AG09309 (cell line): ENCODE results near the gene AQP1.

Source experiments
- DNase-seq: peaks from one replicate; pipeline ENCODE4 v3.0.0-alpha.2; 2010; ENCODE audit warnings: low read depth
- H3K4me3 ChIP-seq: 2 replicates; pipeline ENCODE4 v1.5.1; 2011; ENCODE audit warnings: mild to moderate bottlenecking, low read depth, low read length, moderate library complexity; ENCODE audit not compliant: control insufficient read depth
- TF ChIP-seq, protein P1 (sequence below): IDR thresholded peaks from 2 replicates; pipeline ENCODE4 v1.5.1; 2011; ENCODE audit warnings: mild to moderate bottlenecking, low read depth, low read length, inconsistent platforms; ENCODE audit not compliant: insufficient read depth, control insufficient read depth; ENCODE audit errors: missing control alignments

AQP1 gene

GRCh38 chr7:30893357-30893756, 18.3 kb upstream of the AQP1 start:
- H3K4me3 ChIP-seq, result no peak overlapping the region
- DNase-seq, result no peak
- TF ChIP-seq, protein P1, sequence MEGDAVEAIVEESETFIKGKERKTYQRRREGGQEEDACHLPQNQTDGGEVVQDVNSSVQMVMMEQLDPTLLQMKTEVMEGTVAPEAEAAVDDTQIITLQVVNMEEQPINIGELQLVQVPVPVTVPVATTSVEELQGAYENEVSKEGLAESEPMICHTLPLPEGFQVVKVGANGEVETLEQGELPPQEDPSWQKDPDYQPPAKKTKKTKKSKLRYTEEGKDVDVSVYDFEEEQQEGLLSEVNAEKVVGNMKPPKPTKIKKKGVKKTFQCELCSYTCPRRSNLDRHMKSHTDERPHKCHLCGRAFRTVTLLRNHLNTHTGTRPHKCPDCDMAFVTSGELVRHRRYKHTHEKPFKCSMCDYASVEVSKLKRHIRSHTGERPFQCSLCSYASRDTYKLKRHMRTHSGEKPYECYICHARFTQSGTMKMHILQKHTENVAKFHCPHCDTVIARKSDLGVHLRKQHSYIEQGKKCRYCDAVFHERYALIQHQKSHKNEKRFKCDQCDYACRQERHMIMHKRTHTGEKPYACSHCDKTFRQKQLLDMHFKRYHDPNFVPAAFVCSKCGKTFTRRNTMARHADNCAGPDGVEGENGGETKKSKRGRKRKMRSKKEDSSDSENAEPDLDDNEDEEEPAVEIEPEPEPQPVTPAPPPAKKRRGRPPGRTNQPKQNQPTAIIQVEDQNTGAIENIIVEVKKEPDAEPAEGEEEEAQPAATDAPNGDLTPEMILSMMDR, result no peak

- no peak for DNase-seq
- H3K4me3 ChIP-seq, result no peak overlapping the region
Measured at GRCh38 chr7:30894009-30894408, 17.6 kb upstream of the AQP1 start.

DNA sequence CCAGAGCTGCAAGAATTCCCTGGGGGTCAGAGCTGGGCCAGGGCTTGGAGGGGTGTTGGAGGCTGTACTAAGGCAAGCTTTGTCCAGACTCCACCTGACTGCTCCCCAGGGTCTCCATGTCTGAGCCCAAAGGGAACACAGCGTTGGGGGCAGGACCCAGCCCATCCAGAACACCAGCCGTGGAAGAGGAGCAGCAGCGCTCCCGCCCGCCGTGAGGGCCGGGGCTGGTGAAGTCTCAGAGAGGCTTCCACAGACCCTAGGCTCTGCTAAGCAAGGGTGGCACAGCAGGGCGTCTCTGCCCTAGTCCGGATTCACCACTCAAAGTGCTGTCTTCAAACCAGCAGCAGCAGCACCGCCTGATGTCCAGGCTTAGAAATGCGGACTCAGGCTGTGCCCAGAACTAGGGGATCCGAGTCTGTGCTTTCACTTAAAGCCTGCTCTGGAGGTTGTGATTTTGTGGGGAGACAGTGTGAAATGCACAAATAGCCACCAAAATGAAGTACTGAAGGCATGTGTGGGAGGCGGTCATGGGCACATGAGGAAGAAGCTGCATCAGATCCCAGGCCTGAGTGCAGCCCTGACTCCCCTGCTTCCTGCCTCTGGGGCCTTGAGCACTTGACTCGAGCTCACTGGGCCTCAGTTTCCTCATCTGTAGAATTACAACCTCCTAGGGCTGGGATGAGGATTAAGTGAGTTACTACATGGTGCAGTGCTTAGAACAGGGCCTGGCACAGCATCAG, 16.6 kb upstream of the AQP1 start:
- no peak for DNase-seq
- TF ChIP-seq, protein P1, result peak; percentile 20

More at GRCh38 chr7:30894009-30894408, 17.6 kb upstream of the AQP1 start:
- TF ChIP-seq, protein P1, result no peak

DNA sequence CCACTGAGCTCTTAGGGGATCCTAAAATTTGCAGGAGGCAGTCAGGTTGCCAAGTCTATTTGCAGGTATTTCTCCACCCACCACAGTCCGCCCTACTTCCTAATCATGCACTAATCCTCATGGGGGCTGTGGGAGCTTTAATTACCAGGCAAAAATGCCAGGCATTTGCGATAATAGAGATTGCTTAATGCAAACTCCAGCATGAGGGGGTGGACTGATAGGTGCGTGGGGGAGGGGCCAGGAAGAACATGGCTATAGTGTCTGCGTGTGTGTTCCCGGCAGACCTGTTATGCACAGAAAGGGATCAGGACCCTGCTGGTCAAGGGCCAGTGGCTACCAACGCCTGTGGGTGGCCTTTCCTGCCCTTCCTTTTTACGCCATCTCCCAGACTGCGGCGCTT, 15.6 kb upstream of the AQP1 start:
- DNase-seq, result no peak
- TF ChIP-seq, protein P1, result no peak
- H3K4me3 ChIP-seq, result no peak overlapping the region

More for the DNA sequence above, 16.6 kb upstream of the AQP1 start:
- no peak overlapping the region for H3K4me3 ChIP-seq

GRCh38 chr7:30896783-30897637, 14.6 kb upstream of the AQP1 start:
- H3K4me3 ChIP-seq, result no peak overlapping the region
- TF ChIP-seq, protein P1, result no peak
- DNase-seq, result no peak

- TF ChIP-seq, protein P1, result no peak
- DNase-seq, result no peak
- no peak overlapping the region for H3K4me3 ChIP-seq
Measured at GRCh38 chr7:30897770-30898169, 13.9 kb upstream of the AQP1 start.
